Fibroblast of pulmonary artery (primary cell): Measurements from ENCODE around the gene LIMS1.
A peak's percentile ranks its signal among the peaks of the same experiment; 100 is the strongest.

Source experiments
- DNase-seq: peaks from one replicate; pipeline ENCODE4 v3.0.0-alpha.2; 2010; ENCODE audit warnings: low read depth
- H3K4me3 ChIP-seq: replicated peaks from 2 replicates; pipeline ENCODE4 v1.5.1; 2011; ENCODE audit warnings: low read depth, mild to moderate bottlenecking, control low read depth, low read length, moderate library complexity
- CTCF ChIP-seq: IDR thresholded peaks from 2 replicates; pipeline ENCODE4 v1.5.1; 2011; ENCODE audit warnings: mild to moderate bottlenecking, control low read depth, low read length, inconsistent platforms; ENCODE audit errors: missing control alignments

Gene LIMS1

GRCh38 chr2:108588070-108588668, 53.9 kb downstream of the LIMS1 start:
- no peak for TF ChIP-seq CTCF
- no peak overlapping the region for H3K4me3 ChIP-seq
- peak; percentile 49 for DNase-seq

- DNase-seq: no peak
- TF ChIP-seq CTCF: no peak
- H3K4me3 ChIP-seq: no peak overlapping the region
These were observed 55.1 kb downstream of the LIMS1 start for GRCh38 chr2:108589372-108589771.

GRCh38 chr2:108589781-108590180, 55.5 kb downstream of the LIMS1 start:
- DNase-seq: no peak
- H3K4me3 ChIP-seq: no peak overlapping the region
- no peak for TF ChIP-seq CTCF

- DNase-seq: no peak
- no peak overlapping the region for H3K4me3 ChIP-seq
- TF ChIP-seq CTCF: no peak
These were observed 56.9 kb downstream of the LIMS1 start for GRCh38 chr2:108591163-108591562.

- H3K4me3 ChIP-seq: no peak overlapping the region
These were observed 59.4 kb downstream of the LIMS1 start for GRCh38 chr2:108593547-108594098.

GRCh38 chr2:108594132-108594981, 60.1 kb downstream of the LIMS1 start:
- peak; percentile 91 for DNase-seq
- H3K4me3 ChIP-seq: peak overlapping the region; percentile 10

More at GRCh38 chr2:108593547-108594098, 59.4 kb downstream of the LIMS1 start:
- TF ChIP-seq CTCF: peak; percentile 17
- peak; percentile 83 for DNase-seq

More at GRCh38 chr2:108594132-108594981, 60.1 kb downstream of the LIMS1 start:
- TF ChIP-seq CTCF: no peak
